K562 (cell line): Measurements from ENCODE around the gene RTL10. TPM values are rescaled to one million over a fixed set of nuclear protein-coding genes. Genes with fewer than 3 reads are reported as not detected.

ENCODE experiments used
- ZNF764 ChIP-seq: fragments of 250-450 bp; sonication (Bioruptor Pico); IDR thresholded peaks from 2 replicates; pipeline ENCODE4 v1.4.0; 2020; ENCODE audit warnings: low read depth, mild to moderate bottlenecking, moderate library complexity
- polyA plus RNA-seq, 8 experiments: library from polyadenylated mRNA; depleted of rRNA in 4 of 8; stranded (reverse) in 5 of 8; unstranded in 3 of 8; fragments of >200 nt; fragmentation: Nextera tagmentation in 2 of 8; fragmentation: Illumina TruSeq in 1 of 8; extraction: Ambion mirVana in 2 of 8; extraction: Trizol in 1 of 8; gene quantifications; 2 replicates each; pipeline versions ENCODE4 v1.2.1 to v1.2.3, GENCODE V29; 2011 to 2014; ENCODE audit warnings: inconsistent platforms in 1 of 8, missing spikeins in 1 of 8
- total RNA-seq, 7 experiments: library from RNA; depleted of rRNA in 6 of 7; stranded (reverse); fragments of >200 nt in 6 of 7; fragmentation: Illumina TruSeq in 2 of 7; extraction: Trizol in 2 of 7; gene quantifications; 2 replicates each; pipeline versions ENCODE4 v1.2.1 to v1.2.3, GENCODE V29; 2011 to 2021; ENCODE audit warnings: low replicate concordance in 1 of 7
- TF ChIP-seq, protein P1 (sequence below): fragments of 250-450 bp; sonication (Bioruptor Pico); IDR thresholded peaks from 2 replicates; pipeline ENCODE4 v1.9.0; 2021; ENCODE audit warnings: mild to moderate bottlenecking, inconsistent platforms
- TF ChIP-seq, protein P2 (sequence below): fragments of 250-450 bp; sonication (Bioruptor Pico); IDR thresholded peaks from 2 replicates; pipeline ENCODE4 v1.8.0; 2021; ENCODE audit warnings: moderate library complexity, mild to moderate bottlenecking, inconsistent platforms
- TF ChIP-seq, protein P3 (sequence below), 2 experiments: fragments of 450-650 bp in 1 of 2; sonication (generic) in 1 of 2; formaldehyde crosslinking in 1 of 2; IDR thresholded peaks; 2 replicates each; pipeline versions ENCODE4 v1.7.1 to v1.9.0; 2016 to 2022; ENCODE audit warnings: inconsistent platforms in 1 of 2, mild to moderate bottlenecking in 1 of 2, missing genetic modification reagents in 1 of 2

Gene RTL10
- total and polyA plus RNA-seq, 9 of the 15 experiments (the other 6 are each of a cell fraction or from before 2014, with no cell fraction given), result 19.8 to 75.5 (median 32.5) TPM

DNA sequence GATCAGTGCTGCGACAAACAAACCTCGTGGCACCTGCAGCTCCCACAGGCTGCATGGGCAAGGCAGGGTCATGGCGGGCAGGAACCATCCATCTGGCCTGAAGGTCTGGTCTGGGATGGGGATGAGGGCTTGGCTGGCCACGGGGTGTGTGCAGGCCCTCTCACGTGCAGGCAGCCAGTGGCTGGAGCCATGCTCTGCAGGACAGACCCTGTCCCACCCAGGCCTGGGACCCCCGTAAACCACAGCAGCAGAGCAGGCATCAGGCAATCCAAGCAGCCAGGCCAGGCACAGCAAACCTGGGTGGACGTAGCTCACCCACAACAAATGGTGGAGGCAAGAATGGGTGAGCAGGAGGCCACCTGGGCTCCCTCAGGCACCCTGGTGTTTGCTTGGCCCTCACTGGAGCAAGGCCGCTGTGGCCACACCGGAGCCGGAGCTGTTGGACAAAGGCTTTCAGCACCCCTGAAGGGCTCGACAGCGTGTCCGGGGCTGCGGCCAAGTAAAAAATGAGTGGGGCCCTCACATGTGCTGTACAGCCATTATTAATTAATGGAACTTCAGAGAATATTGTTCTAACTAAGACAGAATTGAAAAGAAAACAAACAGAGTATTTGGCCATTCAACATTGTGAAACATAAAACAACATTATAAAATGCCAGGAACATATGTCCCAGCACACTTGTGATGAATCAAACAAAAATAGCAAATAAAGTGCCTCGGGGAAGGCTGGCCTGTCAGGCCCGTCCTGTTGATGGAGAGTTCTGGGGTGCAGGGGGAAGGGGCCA lies 24.0 kb upstream of the RTL10 start (continued):
- TF ChIP-seq, protein P1, sequence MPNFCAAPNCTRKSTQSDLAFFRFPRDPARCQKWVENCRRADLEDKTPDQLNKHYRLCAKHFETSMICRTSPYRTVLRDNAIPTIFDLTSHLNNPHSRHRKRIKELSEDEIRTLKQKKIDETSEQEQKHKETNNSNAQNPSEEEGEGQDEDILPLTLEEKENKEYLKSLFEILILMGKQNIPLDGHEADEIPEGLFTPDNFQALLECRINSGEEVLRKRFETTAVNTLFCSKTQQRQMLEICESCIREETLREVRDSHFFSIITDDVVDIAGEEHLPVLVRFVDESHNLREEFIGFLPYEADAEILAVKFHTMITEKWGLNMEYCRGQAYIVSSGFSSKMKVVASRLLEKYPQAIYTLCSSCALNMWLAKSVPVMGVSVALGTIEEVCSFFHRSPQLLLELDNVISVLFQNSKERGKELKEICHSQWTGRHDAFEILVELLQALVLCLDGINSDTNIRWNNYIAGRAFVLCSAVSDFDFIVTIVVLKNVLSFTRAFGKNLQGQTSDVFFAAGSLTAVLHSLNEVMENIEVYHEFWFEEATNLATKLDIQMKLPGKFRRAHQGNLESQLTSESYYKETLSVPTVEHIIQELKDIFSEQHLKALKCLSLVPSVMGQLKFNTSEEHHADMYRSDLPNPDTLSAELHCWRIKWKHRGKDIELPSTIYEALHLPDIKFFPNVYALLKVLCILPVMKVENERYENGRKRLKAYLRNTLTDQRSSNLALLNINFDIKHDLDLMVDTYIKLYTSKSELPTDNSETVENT (CRISPR knock-in tag), result peak; percentile 32; the same call in 1 of the 2 replicates
- TF ChIP-seq, protein P2, sequence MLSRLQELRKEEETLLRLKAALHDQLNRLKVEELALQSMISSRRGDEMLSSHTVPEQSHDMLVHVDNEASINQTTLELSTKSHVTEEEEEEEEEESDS (CRISPR knock-in tag), result no peak
- TF ChIP-seq, protein P3, sequence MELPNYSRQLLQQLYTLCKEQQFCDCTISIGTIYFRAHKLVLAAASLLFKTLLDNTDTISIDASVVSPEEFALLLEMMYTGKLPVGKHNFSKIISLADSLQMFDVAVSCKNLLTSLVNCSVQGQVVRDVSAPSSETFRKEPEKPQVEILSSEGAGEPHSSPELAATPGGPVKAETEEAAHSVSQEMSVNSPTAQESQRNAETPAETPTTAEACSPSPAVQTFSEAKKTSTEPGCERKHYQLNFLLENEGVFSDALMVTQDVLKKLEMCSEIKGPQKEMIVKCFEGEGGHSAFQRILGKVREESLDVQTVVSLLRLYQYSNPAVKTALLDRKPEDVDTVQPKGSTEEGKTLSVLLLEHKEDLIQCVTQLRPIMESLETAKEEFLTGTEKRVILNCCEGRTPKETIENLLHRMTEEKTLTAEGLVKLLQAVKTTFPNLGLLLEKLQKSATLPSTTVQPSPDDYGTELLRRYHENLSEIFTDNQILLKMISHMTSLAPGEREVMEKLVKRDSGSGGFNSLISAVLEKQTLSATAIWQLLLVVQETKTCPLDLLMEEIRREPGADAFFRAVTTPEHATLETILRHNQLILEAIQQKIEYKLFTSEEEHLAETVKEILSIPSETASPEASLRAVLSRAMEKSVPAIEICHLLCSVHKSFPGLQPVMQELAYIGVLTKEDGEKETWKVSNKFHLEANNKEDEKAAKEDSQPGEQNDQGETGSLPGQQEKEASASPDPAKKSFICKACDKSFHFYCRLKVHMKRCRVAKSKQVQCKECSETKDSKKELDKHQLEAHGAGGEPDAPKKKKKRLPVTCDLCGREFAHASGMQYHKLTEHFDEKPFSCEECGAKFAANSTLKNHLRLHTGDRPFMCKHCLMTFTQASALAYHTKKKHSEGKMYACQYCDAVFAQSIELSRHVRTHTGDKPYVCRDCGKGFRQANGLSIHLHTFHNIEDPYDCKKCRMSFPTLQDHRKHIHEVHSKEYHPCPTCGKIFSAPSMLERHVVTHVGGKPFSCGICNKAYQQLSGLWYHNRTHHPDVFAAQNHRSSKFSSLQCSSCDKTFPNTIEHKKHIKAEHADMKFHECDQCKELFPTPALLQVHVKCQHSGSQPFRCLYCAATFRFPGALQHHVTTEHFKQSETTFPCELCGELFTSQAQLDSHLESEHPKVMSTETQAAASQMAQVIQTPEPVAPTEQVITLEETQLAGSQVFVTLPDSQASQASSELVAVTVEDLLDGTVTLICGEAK (IDR thresholded peaks at IDR 0.05), result no peak
- TF ChIP-seq, protein P3 (CRISPR knock-in tag; IDR thresholded peaks at IDR 0.05), result peak; percentile 17; the same call in 1 of the 2 replicates
- 0 out of 2 replicates have a peak, but pooled peaks have one; percentile 6 for TF ChIP-seq ZNF764
